PC-9 (cell line): Measurements from ENCODE around the gene GPER1. TPM values are rescaled to one million over a fixed set of nuclear protein-coding genes. Genes with fewer than 3 reads are reported as not detected.

Experiments
- BruUV-seq: library from RNA; stranded (reverse); fragments of 400-500 nt; replicated peaks from 2 replicates; lab custom pipeline; 2021; lab: Mats Ljungman, UMichigan
- CTCF ChIA-PET: fragments of 300-600 bp; sonication (Branson Sonifier 250); formaldehyde crosslinking; loops from one replicate; lab custom pipeline; 2022; ENCODE audit warnings: antibody characterized with exemption; lab: Charles Lee
- POLR2A ChIA-PET: fragments of 300-600 bp; sonication (Branson Sonifier 250); formaldehyde crosslinking; loops from one replicate; lab custom pipeline; 2022; ENCODE audit warnings: antibody characterized with exemption; ENCODE audit not compliant: unreplicated experiment; lab: Charles Lee
- DNase-seq, 2 experiments: peaks; one replicate each; pipeline versions ENCODE4 v3.0.0 to v3.0.0-alpha.2; 2015 to 2022; ENCODE audit warnings: mixed read lengths in 1 of 2
- H2AFZ ChIP-seq: fragments of 200-600 bp; sonication (generic); 2 replicates; pipeline ENCODE4 v1.8.1; 2017; ENCODE audit warnings: antibody characterized with exemption
- H3F3A ChIP-seq: fragments of 200-600 bp; sonication (generic); 2 replicates; pipeline ENCODE4 v1.8.1; 2017; ENCODE audit warnings: antibody characterized with exemption, mild to moderate bottlenecking, low read depth; ENCODE audit not compliant: insufficient read depth
- H3K27ac ChIP-seq: fragments of 200-600 bp; sonication (generic); 2 replicates; pipeline ENCODE4 v1.6.1; 2016; ENCODE audit warnings: mixed run types
- H3K27me3 ChIP-seq: fragments of 200-600 bp; sonication (generic); 2 replicates; pipeline ENCODE4 v1.6.1; 2016; ENCODE audit warnings: low read depth, mixed run types; ENCODE audit not compliant: insufficient read depth
- H3K36me3 ChIP-seq: fragments of 200-600 bp; sonication (generic); 2 replicates; pipeline ENCODE4 v1.6.1; 2016; ENCODE audit warnings: low read depth, mixed run types
- H3K4me1 ChIP-seq: fragments of 200-600 bp; sonication (generic); replicated peaks from 2 replicates; pipeline ENCODE4 v1.6.1; 2016; ENCODE audit warnings: mixed run types; ENCODE audit not compliant: insufficient read depth
- H3K4me2 ChIP-seq: fragments of 200-600 bp; sonication (generic); 2 replicates; pipeline ENCODE4 v1.6.1; 2017; ENCODE audit warnings: mixed run types
- H3K4me3 ChIP-seq: fragments of 200-600 bp; sonication (generic); 2 replicates; pipeline ENCODE4 v1.6.1; 2016; ENCODE audit warnings: mixed run types
- H3K79me2 ChIP-seq: fragments of 200-600 bp; sonication (generic); 2 replicates; pipeline ENCODE4 v1.6.1; 2017; ENCODE audit warnings: low read depth, mixed run types
- H3K9me2 ChIP-seq: fragments of 200-600 bp; sonication (generic); 2 replicates; pipeline ENCODE4 v1.8.1; 2017; ENCODE audit warnings: mild to moderate bottlenecking; ENCODE audit not compliant: insufficient read depth
- H3K9me3 ChIP-seq: fragments of 200-600 bp; sonication (generic); 2 replicates; pipeline ENCODE4 v1.8.1; 2016; ENCODE audit warnings: low read depth; ENCODE audit not compliant: insufficient read depth
- H4K20me1 ChIP-seq: fragments of 200-600 bp; sonication (generic); 2 replicates; pipeline ENCODE4 v1.8.1; 2017; ENCODE audit not compliant: insufficient read depth
- CTCF ChIP-seq: fragments of 200-600 bp; sonication (generic); conservative IDR thresholded peaks from 2 replicates; pipeline ENCODE4 v1.6.1; 2017; ENCODE audit warnings: mixed run types, antibody characterized with exemption, mild to moderate bottlenecking, moderate library complexity
- EZH2 ChIP-seq: fragments of 200-600 bp; sonication (generic); IDR thresholded peaks from 2 replicates; pipeline ENCODE4 v1.8.0; 2017; ENCODE audit warnings: antibody characterized with exemption, low read depth
- intact Hi-C: fragments of 100-400 bp; cut with micrococcal nuclease; formaldehyde crosslinking; loops from one replicate; pipeline ENCODE4 v1.10.0; 2022; ENCODE audit not compliant: unreplicated experiment
- total RNA-seq: library from RNA; stranded (reverse); gene quantifications from 2 replicates; pipeline ENCODE4 v1.2.3, GENCODE V29; 2021

Gene GPER1
- total RNA-seq, 1 experiment from 2014 or later = 0.37 TPM

- Histone ChIP-seq H3K27me3 (no peaks in the 10 kb centered on the region), H3F3A (peaks cover 7% of the 10 kb centered on the region; the same call in 1 of the 2 replicates), H3K79me2 (0 out of 2 replicates have a peak, but pooled peaks cover 11% of the 10 kb centered on the region), H4K20me1 (peaks cover 61% of the 10 kb centered on the region), H3K4me2 (no peak overlapping the region), H3K27ac (no peak overlapping the region), H2AFZ (no peak overlapping the region), H3K36me3 (no peaks in the 10 kb centered on the region), H3K4me1 (0 out of 2 replicates have a peak, but pooled peaks cover 4% of the 10 kb centered on the region), H3K9me2 (no peaks in the 10 kb centered on the region), H3K4me3 (no peak overlapping the region), H3K9me3 (no peaks in the 10 kb centered on the region)
- no TSS peak for BruUV-seq
- CTCF ChIA-PET = no interaction called here
- no peak for TF ChIP-seq CTCF
- TF ChIP-seq EZH2 = no peak
- DNase-seq = no peak
- intact Hi-C loops = no loop called here
- POLR2A ChIA-PET = no interaction called here
Measured at GRCh38 chr7:1083729-1084657, 3.9 kb upstream of the GPER1 start.

GRCh38 chr7:1085266-1085665, 2.6 kb upstream of the GPER1 start:
- H3K79me2 ChIP-seq = 0 out of 2 replicates have a peak, but pooled peaks cover 11% of the 10 kb centered on the region
- H3F3A ChIP-seq = peaks cover 7% of the 10 kb centered on the region; the same call in 1 of the 2 replicates
- H3K9me3 ChIP-seq = no peaks in the 10 kb centered on the region
- BruUV-seq = no TSS peak
- no peak overlapping the region for H3K4me2 ChIP-seq
- intact Hi-C loops = loop anchor here (5.0 kb wide), 2 partner anchors 52 to 72 kb away; a partner anchor contains a TSS
- POLR2A ChIA-PET = no interaction called here
- H3K4me3 ChIP-seq = no peak overlapping the region
- no peak overlapping the region for H2AFZ ChIP-seq
- H3K9me2 ChIP-seq = no peaks in the 10 kb centered on the region
- H3K36me3 ChIP-seq = no peaks in the 10 kb centered on the region
- no peaks in the 10 kb centered on the region for H3K27me3 ChIP-seq
- H3K4me1 ChIP-seq = 0 out of 2 replicates have a peak, but pooled peaks cover 4% of the 10 kb centered on the region
- CTCF ChIA-PET = no interaction called here
- H3K27ac ChIP-seq = no peak overlapping the region
- no peak for DNase-seq
- no peak for TF ChIP-seq CTCF
- TF ChIP-seq EZH2 = no peak
- H4K20me1 ChIP-seq = peaks cover 57% of the 10 kb centered on the region

GRCh38 chr7:1085910-1086421, 1.9 kb upstream of the GPER1 start:
- intact Hi-C loops = loop anchor here (5.0 kb wide), 2 partner anchors 51 to 71 kb away; a partner anchor contains a TSS
- Histone ChIP-seq H2AFZ (no peak overlapping the region), H3F3A (peaks cover 7% of the 10 kb centered on the region; the same call in 1 of the 2 replicates), H3K79me2 (0 out of 2 replicates have a peak, but pooled peaks cover 11% of the 10 kb centered on the region), H3K4me3 (no peak overlapping the region), H3K36me3 (no peaks in the 10 kb centered on the region), H3K4me1 (0 out of 2 replicates have a peak, but pooled peaks cover 4% of the 10 kb centered on the region), H3K4me2 (no peak overlapping the region), H3K27me3 (no peaks in the 10 kb centered on the region), H4K20me1 (peaks cover 57% of the 10 kb centered on the region), H3K9me3 (no peaks in the 10 kb centered on the region), H3K9me2 (no peaks in the 10 kb centered on the region), H3K27ac (no peak overlapping the region)
- CTCF ChIA-PET = interaction anchor here (0.5 to 0.9 kb wide), 12 partner anchors 10 to 1436 kb away, joined by 3 to 16 read pairs (median 6); no protein-coding TSS in a partner anchor
- POLR2A ChIA-PET = no interaction called here
- BruUV-seq = no TSS peak
- TF ChIP-seq CTCF (no peak), EZH2 (no peak)
- no peak for DNase-seq
